ENCODE measurements around the gene CATSPERD.
"Not testable (repeated sequence)": the region's sequence is repeated elsewhere in the genome, so short reads cannot be mapped to it uniquely, and the experiment has no call there.

CATSPERD gene

DNA sequence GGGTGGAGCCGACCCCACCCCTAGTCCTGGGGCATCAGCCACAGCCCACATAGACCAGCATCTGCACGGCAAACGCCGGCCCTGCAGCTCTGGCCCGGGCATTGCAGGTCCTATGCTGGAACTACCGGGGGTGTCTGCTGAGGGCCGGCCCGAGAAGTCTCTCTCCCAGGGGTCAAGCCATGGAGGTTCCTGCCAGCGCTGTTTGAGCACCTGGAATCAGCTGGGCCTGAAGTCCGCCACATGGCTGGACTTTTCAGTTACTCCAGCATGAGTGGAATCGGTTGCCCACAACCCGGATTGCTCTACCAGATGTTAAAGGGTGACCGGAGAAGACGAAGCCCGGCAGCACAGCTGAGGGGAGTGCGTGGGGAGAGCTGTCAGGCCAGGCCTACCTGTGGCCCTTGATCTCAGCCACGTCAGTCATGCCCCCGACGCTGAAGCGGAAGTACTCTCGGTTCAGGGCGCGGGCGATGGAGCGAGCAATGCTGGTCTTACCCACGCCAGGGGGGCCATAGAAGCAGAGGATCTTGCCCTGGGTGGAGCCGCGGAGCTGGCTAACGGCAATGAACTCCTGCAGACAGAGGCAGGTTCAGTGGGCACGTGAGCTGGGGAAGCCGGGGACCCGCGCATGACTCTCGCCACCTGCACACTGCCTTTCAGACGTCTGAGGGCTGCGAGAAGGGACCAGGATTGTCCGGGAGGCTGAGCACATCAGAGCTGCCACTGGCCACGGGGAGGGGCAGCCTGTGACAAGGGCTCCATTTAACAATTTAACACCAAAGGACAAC lies 21.6 kb upstream of the CATSPERD start:
- no peak for DNase-seq

DNA sequence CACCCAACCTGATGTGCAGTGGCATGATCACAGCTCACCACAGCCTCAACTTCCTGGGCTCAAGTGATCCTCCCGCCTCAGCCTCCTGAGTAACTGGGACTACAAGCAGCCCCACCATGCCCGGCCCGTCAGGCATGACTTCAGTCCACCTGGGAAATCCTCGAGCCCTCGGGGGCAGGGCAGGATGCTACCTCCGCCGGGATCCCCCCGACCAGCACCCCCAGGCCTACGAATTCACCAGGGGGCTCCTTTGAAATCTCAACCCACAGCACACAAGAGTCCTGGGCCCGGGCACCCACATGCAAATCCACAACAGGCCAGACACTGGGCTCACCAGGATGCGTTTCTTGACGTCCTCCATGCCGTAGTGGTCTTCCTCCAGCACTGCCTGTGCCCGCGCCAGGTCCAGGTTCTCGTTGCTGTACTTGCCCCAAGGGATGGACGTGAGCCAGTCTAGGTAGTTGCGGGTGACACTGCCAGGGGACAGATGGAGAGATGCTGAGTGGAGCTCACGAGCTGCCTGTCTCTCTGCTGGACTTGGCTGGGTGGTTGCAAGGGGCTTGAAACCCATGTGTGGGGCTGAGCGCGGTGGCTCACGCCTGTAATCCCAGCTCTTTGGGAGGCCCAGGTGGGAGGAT lies 19.9 kb upstream of the CATSPERD start:
- no peak for DNase-seq

DNA sequence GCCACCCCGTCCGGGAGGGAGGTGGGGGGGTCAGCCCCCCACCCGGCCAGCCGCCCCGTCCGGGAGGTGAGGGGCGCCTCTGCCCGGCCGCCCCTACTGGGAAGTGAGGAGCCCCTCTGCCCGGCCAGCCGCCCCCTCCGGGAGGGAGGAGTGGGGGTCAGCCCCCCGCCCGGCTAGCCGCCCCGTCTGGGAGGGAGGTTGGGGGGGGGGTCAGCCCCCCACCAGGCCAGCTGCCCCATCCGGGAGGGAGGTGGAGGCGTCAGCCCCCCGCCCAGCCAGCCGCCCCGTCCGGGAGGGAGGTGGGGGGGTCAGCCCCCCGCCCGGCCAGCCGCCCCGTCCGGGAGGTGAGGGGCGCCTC lies 18.4 kb upstream of the CATSPERD start:
- not testable (repeated sequence) for DNase-seq

DNA sequence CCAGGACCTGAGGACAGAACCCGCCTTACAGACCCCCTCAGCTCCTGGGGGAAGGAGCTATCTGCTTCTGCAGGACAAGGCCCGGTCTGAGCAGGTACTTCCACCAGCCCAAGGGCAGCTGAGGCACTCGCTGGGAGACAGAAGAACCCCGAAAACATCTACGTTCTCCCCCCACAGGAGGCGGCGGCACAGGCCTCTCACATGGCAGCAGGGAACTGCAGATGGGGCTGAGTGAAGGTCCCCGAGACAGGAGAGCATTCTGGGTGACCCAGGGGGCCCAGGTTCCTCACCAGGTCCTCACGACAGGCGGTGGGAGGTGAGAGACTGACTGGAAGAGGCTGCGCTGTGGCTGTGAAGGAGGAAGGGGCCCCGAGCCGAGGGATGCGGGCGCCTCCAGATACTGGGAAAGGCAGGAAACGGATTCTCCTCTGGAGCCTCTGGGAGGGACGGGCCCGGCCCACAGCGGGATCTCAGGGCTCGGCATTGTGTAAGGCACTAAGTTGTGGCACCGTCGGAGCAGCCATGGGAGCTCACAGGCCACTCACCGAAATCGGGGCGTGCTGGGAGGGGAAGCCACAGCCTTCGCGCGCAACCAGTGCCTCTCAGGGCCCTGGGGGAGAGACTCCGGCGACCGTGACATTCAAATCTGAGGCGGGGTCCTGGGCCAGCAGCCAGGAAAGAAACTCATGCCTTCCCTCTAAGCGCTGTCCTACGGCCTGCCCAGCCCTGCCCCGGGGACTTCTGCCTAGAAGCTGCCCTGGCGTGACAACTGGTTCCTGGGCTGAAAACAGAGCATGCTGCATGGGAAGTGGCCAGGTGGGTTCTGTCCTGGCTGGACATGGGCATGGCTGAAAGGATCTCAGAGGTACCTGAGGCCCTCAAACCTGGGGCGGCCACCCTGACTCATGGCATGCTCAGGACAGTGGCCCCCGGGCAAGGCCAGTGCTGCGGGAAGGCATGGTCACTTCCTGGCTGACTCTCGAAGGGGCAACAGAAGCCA lies 16.3 kb upstream of the CATSPERD start:
- no peak for DNase-seq

DNA sequence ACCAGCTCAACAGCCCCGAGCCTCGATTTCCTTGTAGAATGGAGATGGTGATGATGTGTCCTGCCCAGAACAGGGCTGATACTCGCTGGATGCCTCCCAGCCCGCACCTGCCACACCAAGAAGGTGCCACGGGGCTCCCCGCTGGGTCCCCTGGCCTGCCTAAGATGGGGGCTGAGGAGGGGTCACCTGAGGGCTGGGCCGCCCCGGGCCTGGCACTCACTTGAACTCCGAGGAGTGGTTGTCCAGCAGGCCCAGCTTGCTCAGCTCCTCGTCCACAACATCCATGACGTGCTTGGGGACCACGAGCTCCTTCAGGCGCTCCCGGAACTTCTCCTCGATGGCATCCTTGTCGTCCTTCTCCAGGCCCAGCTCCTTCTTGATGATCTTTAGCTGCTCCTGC lies 14.9 kb upstream of the CATSPERD start:
- no peak for DNase-seq

DNA sequence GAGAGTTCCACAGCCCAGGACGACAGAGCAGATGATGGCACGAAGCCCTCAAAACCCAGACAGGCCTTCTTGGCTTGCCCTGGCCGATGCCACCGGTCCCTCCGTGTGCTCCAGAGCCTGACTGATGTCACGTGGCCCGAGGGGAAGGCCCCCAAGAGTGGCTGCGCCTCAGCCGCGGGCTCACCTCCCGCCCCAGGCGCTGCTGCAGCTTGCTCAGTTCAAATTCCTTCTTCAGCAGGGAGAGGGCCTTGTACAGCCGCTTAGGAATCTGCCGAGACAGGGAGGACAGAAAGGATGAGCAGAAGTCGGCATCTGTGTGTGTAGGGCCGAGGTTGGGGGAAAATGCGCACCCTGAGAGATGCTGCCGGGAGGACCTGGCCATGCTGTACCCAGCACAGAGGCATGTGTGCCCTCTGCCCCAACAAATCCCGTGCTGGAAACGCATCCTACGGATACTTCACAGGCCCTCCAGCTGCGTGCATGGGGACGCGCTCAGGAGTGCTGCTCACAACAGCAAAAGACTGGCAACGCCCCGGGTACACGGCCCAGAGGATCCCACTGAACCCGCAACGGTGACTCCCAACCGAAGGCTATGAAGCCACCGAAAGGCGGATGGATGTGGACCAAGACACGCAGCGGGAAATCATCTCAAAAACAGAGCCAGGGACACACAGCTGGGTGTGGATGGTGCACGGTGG lies 13.4 kb upstream of the CATSPERD start:
- no peak for DNase-seq

DNA sequence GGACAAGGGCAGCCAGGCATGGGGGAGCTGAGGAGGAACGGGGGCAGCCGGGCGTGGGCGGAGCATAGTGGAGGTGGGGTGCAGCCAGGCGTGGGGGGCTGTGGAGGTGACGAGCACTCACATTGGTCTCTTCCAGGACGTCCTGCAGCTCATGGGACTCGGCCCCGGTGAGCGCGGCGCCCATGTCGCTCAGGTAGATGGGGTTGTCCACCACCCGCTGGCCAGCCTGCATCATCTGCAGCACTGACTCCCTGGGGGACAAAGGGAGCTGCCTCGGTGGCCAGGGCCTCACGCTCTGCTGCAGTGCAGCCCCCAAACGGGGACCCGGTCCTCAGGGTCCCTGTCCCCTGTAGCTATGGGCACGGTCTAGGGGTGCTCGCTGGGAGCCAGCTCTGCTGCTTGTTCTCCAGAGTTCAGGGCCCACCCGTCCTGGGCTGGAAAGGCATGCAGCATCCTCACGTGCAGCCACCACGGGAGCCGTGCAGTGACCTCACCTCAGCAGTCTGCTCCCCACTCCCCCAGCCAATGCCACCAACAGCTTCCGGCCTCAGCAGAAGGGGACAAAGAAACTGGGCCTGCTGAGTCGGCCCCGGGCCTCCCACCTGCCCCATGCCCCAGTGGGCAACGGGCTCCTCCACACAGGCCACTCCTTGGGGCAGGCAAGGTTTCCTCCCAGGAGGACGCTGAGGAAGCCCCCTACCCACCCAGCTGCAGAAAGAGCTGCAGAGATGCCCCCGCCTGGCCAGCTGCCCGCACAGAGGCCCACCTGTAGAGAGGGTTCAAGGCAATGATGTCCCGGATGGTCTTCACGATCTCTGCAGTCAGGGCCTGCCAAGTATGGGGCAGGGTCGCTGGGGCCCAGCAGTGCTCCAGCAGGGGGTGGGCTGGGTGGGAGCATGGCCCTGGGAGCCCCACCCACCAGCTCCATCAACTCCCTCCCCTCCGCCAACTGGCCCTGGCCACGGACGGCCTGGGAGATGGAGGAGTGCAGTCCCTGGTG lies 12.6 kb upstream of the CATSPERD start:
- no peak for DNase-seq

DNA sequence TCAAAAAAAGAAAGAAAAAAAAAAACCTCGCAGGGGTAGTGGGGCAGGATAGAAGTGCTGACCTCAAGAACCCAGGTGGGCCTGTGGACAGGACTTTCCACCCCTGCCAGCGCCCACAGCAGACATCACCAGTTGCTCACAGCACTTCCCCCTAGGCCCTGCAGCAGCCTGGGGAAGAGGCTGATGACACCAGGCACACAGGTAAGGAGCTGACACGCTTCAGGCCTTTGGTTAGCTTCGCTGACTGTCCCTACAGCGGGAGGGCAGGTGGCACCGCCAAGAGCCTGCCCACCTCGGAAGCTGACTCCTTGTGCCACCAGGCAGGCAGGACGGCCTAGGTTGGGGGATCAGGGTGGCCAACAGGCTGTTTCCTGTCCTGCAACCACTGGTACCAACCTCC lies 9.4 kb upstream of the CATSPERD start:
- DNase-seq: no peak

DNA sequence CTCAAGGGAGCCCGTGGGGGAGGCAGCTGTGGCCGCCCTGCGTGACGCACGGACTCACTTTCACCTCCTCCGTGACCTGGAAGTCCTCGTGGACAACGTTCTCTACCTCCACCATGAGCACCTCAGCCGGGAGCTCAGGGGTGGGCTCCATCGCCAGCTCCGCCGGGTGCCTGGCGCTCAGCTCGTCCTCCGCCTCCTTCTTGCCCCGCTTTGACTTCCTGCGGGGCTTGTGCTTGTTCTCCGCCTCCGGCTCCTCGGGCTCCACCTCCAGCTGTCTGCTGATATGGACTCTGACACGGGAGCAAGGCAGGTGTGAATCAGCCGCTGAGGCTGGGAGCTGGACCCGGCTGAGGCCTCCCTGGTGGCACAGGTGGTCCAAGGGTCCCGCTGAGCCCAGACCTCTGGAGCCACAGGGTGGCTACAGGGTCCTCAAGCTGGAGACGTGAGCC lies 8.7 kb upstream of the CATSPERD start:
- no peak for DNase-seq

DNA sequence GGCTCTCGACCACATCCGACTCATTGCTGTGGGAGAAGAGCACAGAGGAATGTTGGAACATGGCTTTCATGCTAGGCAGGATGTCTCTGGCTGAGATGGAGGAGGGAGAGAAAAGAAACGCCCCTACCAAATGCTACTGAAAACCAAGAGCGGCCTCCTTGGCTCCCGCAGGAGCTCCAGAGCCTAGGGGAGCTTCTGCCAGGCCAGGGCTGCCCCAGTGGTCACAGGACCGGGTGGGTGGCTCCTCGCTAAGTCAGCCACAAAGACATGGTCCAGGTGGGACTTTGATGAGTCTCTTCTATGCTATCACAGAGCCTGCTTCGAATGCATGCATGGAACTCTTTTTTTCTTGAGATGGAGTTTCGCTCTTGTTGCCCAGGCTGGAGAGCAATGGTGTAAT lies 7.2 kb upstream of the CATSPERD start:
- no peak for DNase-seq

DNA sequence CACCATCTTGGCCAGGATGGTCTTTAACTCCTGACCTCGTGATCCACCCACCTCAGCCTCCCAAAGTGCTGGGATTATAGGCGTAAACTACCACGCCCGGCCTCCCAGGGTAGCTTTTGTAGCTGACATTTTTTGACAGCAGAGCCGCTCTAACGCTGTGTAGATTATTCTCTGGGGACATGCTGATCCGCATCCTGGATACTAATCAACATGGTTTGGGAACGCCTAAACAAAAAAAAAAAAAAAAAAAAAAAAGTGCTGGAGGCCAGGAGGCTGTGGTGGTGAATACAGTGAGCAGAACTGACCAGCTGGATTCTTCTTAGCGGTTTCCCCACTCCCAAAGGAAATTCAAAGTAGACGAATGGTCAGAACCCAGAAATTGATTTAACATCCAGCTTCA lies 5.6 kb upstream of the CATSPERD start:
- no peak for DNase-seq

DNA sequence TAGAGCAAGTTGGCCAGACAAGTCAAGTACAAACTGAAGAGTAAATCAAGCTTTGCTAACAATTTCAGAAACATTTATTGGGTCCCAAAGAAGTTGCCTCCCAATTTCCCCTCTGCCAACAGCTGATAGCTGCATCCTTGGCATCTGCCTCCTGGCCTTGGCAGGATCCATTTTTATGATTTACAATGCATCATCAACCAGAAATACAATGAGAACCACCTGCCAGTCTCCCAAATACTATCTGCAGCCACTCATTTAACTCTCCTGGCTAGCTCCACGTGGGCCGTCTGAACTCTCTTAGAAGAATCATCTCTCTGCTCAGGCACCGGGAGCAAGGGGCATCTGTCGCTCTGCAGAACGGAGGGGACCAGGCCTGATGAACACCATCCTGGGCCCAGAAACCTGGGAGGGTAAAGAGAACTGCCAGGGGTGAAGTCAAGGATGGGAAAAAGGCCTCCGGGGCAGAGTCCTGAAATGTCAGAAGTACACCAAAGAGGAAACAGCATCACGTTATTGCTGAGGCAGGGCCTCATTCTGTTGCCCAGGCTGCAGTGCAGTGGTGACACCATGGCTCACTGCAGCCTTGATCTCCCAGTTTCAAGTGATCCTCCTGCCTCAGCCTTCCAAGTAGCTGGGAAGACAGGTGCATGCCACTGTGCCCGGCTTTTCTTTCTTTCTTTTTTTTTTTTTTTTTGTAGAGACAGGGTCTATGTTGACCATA lies 3.1 kb upstream of the CATSPERD start:
- DNase-seq: no peak

DNA sequence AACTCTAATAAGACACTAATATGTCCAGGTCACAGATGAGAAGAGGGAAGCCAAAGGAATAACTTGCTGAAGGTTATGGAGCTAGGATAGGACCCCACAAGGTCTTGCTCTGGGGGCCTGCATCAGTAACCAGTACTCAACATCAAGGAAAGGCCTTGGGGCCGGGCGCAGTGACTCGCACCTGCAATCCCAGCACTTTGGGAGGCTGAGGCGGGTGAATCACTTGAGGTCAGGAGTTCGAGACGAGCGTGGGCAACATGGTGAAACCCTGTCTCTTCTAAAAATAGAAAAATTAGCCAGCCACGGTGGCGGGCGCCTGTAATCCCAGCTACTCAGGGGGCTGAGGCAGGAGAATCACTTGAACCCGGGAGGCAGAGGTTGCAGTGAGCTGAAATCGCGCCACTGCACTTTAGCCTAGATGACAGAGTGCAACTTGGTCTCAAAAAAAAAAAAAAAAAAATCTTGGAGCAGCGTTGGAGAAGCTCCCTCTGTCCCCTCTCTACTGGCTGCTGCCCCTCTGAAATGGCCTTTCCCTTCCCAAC lies 2.3 kb upstream of the CATSPERD start:
- no peak for DNase-seq

DNA sequence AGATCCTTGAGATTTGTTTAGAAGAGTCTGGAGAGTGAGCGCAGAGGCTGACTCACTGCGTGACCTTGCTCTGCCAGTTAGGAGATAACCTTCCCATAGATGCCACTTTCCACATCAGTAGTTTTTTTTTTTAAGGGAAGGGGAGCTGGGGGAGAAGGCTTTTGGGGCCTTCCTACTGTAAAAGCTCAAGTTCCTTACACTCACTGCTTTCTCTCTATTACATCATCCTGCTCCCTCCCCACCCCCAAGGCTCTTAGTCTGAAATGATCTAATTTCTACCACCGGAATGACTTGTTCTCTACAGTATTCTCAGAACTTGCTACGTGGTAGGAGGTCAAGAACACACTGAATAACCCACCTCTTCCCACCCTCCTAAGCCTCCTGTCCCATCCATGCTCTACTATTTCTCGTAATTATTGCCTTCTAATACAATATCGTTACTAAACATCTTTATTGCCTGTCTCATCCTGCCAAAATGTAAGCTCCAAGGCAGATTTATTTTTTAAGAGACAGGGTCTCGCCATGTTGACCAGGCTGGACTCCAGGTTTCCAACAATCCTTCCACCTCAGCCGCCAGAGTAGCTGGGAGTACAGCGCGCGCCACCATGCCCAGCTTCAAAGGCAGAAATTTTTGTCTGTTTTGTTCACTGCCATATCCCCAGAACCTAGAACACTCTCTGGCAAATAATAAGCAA lies 1.7 kb upstream of the CATSPERD start:
- DNase-seq: no peak

DNA sequence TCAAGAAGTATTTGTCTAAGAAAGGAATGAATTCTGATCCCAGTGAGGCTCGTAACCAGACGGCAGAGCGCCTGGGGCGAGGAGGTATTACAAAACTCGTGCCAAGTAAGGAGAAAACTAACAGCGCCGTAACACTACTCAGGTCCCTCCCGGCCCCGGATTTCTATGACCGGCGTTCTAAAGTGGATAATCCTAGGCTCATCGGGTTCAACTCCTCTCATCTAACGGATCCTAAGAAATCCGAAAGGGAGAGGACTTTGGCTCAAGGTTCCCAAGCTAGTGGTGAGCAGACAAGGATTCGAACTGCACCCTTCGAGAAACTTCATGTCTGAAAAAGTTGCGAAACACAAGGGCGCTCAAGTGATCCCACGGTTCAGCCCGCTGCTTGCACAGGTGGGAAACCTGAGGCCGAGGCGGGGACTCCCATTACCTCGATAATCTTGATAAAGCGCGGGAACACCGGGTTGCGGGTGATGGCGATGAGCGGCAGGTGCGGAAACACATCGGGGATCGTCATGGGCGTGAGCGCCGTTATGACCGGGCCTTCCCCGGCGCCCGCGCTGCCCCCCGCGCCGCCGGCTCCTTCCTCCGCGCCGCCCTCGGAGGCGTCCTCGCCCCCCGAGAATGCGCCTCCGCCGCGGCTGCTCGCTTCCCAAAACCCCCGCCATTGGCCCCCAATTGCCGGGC lies 1.0 kb upstream of the CATSPERD start:
- DNase-seq: no peak

DNA sequence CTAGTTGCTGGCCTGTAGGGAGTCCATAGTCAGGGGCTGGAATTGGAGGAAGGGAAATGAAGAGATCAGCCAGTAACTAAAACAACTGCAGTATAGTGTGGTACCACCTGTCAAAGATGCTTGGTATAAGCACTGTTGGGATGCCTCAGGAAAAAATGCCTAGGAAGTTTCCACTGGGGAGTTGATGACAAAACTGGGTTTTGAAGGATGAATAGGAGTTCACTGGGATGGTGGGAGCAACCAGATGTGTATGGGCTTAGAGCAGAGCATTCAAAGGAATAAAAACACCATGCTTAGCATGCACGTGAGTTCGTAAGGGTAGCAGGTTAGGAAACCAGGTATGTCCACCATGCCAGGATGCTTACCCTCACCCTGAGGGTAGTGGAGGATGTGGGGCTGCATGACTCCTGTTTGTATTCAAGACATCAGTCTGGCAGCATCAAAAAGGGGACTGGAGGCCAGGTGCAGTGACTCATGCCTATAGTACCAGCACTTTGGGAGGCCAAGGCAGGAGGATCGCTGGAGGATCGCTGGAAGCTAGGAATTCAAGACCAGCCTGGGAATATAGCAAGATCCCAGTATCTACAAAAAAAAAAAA lies 7.1 kb downstream of the CATSPERD start:
- no peak for DNase-seq

DNA sequence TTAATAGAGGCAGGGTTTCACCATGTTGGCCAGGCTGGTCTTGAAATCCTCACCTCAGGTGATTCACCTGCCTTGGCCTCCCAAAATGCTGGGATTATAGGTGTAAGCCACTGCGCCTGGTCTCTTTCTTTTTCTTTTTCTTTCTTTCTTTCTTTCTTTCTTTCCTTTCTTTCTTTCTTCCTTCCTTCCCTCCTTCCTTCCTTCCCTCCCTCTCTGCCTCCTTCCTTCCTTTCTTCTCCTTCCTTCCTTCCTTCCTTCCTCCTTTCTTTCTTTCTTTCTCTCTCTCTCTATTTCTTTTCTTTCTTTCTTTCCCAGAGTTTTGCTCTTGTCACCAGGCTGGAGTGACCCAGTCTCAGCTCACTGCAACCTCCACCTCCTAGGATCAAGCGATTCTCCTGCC lies 12.7 kb downstream of the CATSPERD start:
- DNase-seq: not testable (repeated sequence)

DNA sequence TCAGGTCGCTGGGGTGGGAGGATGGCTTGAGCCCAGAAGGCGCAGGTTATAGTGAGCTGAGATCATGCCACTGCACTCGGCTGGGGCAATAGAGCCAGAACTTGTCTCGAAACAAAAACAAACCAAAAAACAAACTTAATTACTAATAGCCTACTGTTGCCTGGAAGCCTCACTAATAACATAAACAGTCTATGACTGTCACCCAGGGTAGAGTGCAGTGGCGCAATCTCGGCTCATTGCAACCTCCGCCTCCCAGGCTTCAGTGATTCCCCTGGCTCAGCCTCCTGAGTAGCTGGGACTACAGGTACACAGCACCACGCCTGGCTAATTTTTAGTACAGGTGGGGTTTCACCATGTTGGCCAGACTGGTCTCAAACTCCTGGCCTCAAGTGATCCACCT lies 18.0 kb downstream of the CATSPERD start:
- no peak for DNase-seq

DNA sequence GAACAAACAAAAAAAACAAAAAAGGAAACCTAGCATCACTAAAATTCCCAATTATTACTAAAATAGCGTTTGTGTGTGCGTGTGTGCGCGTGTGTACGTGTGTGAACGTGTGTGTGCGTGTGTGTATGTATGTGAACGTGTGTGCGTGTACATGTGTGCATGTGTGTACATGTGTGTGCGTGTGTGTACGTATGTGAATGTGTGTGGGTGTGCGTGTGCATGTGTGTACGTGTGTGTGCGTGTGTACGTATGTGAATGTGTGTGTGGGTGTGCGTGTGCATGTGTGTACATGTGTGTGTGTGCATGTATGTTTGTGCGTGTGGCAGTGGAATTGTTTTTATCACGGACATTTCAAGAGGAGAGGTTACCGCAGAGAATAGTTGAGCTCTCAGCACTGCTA lies 21.6 kb downstream of the CATSPERD start:
- no peak for DNase-seq

All from NCI-H2107 (cell line).